Hepatocyte (in vitro differentiated cells): Measurements from ENCODE around the gene SDHA. TPM values are rescaled to one million over a fixed set of nuclear protein-coding genes. Genes with fewer than 3 reads are reported as not detected.
"Not testable (repeated sequence)": the region's sequence is repeated elsewhere in the genome, so short reads cannot be mapped to it uniquely, and the experiment has no call there.

Source experiments
- DNase-seq: peaks from one replicate; pipeline ENCODE4 v3.0.0-alpha.2; 2016; ENCODE audit warnings: low spot score
- H2AFZ ChIP-seq: fragments of 200-600 bp; sonication (generic); 2 replicates; pipeline ENCODE4 v1.6.0; 2016; ENCODE audit warnings: antibody characterized with exemption, mild to moderate bottlenecking
- H3K27ac ChIP-seq: fragments of 200-600 bp; sonication (generic); 2 replicates; pipeline ENCODE4 v1.5.1; 2016; ENCODE audit warnings: mild to moderate bottlenecking
- H3K27me3 ChIP-seq: fragments of 200-600 bp; sonication (generic); 2 replicates; pipeline ENCODE4 v1.6.1; 2016
- H3K36me3 ChIP-seq: fragments of 200-600 bp; sonication (generic); replicated peaks from 2 replicates; pipeline ENCODE4 v1.5.1; 2016; ENCODE audit warnings: low read depth; ENCODE audit not compliant: insufficient read depth
- H3K4me1 ChIP-seq: fragments of 200-600 bp; sonication (generic); 2 replicates; pipeline ENCODE4 v1.5.1; 2016; ENCODE audit warnings: mild to moderate bottlenecking, moderate library complexity; ENCODE audit not compliant: insufficient read depth
- H3K4me2 ChIP-seq: fragments of 200-600 bp; sonication (generic); 2 replicates; pipeline ENCODE4 v1.6.0; 2016
- H3K4me3 ChIP-seq: fragments of 200-600 bp; sonication (generic); 2 replicates; pipeline ENCODE4 v1.5.1; 2016; ENCODE audit warnings: mild to moderate bottlenecking
- H3K79me2 ChIP-seq: fragments of 200-600 bp; sonication (generic); 2 replicates; pipeline ENCODE4 v1.6.0; 2017; ENCODE audit warnings: mild to moderate bottlenecking
- H3K9me2 ChIP-seq: fragments of 200-600 bp; sonication (generic); replicated peaks from 2 replicates; pipeline ENCODE4 v1.6.0; 2017; ENCODE audit warnings: mild to moderate bottlenecking; ENCODE audit not compliant: insufficient read depth
- H3K9me3 ChIP-seq: fragments of 200-600 bp; sonication (generic); 2 replicates; pipeline ENCODE4 v1.5.1; 2016; ENCODE audit warnings: low read depth, mild to moderate bottlenecking
- H4K20me1 ChIP-seq: fragments of 200-600 bp; sonication (generic); 2 replicates; pipeline ENCODE4 v1.6.0; 2016; ENCODE audit warnings: mild to moderate bottlenecking; ENCODE audit not compliant: insufficient read depth, poor library complexity, severe bottlenecking
- CTCF ChIP-seq: fragments of 200-600 bp; sonication (generic); IDR thresholded peaks from 2 replicates; pipeline ENCODE4 v1.5.1; 2016; ENCODE audit warnings: antibody characterized with exemption, mild to moderate bottlenecking; ENCODE audit not compliant: poor library complexity
- EZH2 ChIP-seq: fragments of 200-600 bp; sonication (generic); IDR thresholded peaks from 2 replicates; pipeline ENCODE4 v1.6.1; 2016; ENCODE audit warnings: antibody characterized with exemption, mild to moderate bottlenecking, borderline replicate concordance
- EZH2phosphoT487 ChIP-seq: fragments of 200-600 bp; sonication (generic); IDR thresholded peaks from one replicate; pipeline ENCODE4 v1.6.1; 2018; ENCODE audit warnings: antibody characterized with exemption, mild to moderate bottlenecking, low read depth, moderate library complexity; ENCODE audit not compliant: unreplicated experiment, severe bottlenecking
- WGBS: methylation state at CpG from one replicate; pipeline ENCODE4 v1.1.6; 2016; ENCODE audit warnings: low lambda C conversion rate; ENCODE audit errors: missing lambda C conversion rate; 5-methylcytosine and 5-hydroxymethylcytosine counted together
- polyA plus RNA-seq: library from polyadenylated mRNA; unstranded; fragments of >200 nt; fragmentation: Nextera tagmentation; extraction: Ambion mirVana; gene quantifications from 2 replicates; pipeline ENCODE4 v1.2.1, GENCODE V29; 2016
- total RNA-seq: library from RNA; depleted of rRNA; stranded (reverse); fragments of >200 nt; gene quantifications from 2 replicates; pipeline ENCODE4 v1.2.3, GENCODE V29; 2014

The SDHA gene
- total and polyA plus RNA-seq, 2 experiments from 2014 or later = 102 to 159 TPM

- H3K4me2 ChIP-seq = no peak overlapping the region
- no peaks in the 10 kb centered on the region for H3K9me3 ChIP-seq
- no peak for DNase-seq
- no peak overlapping the region for H2AFZ ChIP-seq
- H3K9me2 ChIP-seq = no peaks in the 10 kb centered on the region
- peaks cover 38% of the 10 kb centered on the region for H4K20me1 ChIP-seq
- peaks cover 87% of the 10 kb centered on the region for H3K79me2 ChIP-seq
- TF ChIP-seq EZH2 (no peak), CTCF (no peak), EZH2phosphoT487 (no peak)
- H3K4me1 ChIP-seq = peaks cover under 1% of the 10 kb centered on the region
- 98% methylated on average over 8 of the region's 9 CpGs for WGBS
- H3K27me3 ChIP-seq = no peaks in the 10 kb centered on the region
- no peaks in the 10 kb centered on the region for H3K36me3 ChIP-seq
- H3K4me3 ChIP-seq = no peak overlapping the region
- no peak overlapping the region for H3K27ac ChIP-seq
Observed at GRCh38 chr5:278646-279045, 60.5 kb downstream of the SDHA start.

DNA sequence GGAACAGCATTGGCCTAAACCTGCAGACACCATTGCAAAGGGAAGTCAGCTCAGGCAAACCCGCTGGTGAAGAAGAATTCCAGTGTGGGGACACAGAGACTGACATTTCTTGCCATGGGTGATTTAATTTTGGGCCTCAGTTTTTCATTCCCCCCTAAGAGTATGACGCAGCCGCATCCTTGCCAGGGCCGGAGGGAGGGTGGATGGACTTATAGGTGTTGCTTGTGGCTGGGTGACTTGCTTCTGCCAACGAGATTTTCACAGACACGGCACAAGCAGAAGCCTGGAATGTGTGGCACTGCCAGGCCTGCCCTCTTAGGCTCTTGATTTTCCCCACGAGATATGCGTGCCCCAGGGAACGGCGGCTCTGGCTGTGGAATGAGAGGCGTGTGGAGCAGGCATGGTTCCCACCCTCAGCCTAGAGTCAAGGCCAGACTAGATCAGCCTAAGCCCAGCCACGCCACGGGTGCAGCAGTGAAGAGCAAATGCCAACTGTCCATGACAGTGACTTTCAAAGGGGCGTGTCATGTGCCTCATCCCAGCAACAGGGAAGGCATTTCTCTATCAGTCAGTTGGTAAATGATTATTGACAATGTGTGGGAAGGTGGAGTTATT is 61.0 kb downstream of the SDHA start:
- H3K9me3 ChIP-seq, H3K4me3 ChIP-seq, H3K27me3 ChIP-seq, H3K9me2 ChIP-seq, H3K4me2 ChIP-seq, H3K27ac ChIP-seq, DNase-seq, H2AFZ ChIP-seq, H3K36me3 ChIP-seq, H3K4me1 ChIP-seq: not testable (repeated sequence)
- Histone ChIP-seq H3K79me2 (peaks cover 87% of the 10 kb centered on the region), H4K20me1 (peaks cover 38% of the 10 kb centered on the region)
- 86% methylated on average over 14 of the region's 14 CpGs for WGBS

GRCh38 chr5:285991-286557 is 68.0 kb downstream of the SDHA start:
- no peaks in the 10 kb centered on the region for H3K9me3 ChIP-seq
- H4K20me1 ChIP-seq = peaks cover 43% of the 10 kb centered on the region
- no peaks in the 10 kb centered on the region for H3K27me3 ChIP-seq
- TF ChIP-seq EZH2 (no peak), EZH2phosphoT487 (no peak), CTCF (no peak)
- no peak overlapping the region for H3K4me2 ChIP-seq
- WGBS = 93% methylated on average over 14 of the region's 14 CpGs
- no peak for DNase-seq
- no peaks in the 10 kb centered on the region for H3K36me3 ChIP-seq
- no peaks in the 10 kb centered on the region for H3K9me2 ChIP-seq
- no peak overlapping the region for H3K4me3 ChIP-seq
- H3K27ac ChIP-seq = no peak overlapping the region
- H2AFZ ChIP-seq = no peak overlapping the region
- H3K79me2 ChIP-seq = peaks cover 63% of the 10 kb centered on the region
- H3K4me1 ChIP-seq = no peaks in the 10 kb centered on the region

DNA sequence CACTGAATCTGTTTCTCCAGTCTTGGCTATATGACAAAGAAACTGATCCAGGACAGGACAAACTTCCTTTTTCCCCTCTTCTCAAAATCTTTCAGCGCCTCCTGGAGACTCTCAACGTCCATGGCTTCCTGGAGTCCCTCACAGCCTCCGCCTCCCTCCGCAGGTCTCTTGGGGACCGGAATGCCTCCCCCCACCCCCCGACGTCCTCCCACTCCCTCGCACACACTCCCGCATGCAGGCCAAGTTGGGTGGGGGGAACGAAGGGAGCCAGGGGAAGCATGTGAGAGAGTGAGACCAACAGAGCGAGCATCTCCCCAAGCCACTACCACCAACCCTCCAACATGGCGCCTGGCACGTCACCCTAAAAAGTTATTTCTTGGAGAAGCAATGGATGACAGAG is 72.1 kb downstream of the SDHA start:
- peaks cover 41% of the 10 kb centered on the region for H3K79me2 ChIP-seq
- not testable (repeated sequence) for H3K27me3 ChIP-seq, H3K4me2 ChIP-seq, H3K9me2 ChIP-seq, H3K9me3 ChIP-seq, H3K4me3 ChIP-seq, H3K4me1 ChIP-seq, DNase-seq, H3K27ac ChIP-seq, H2AFZ ChIP-seq, H3K36me3 ChIP-seq
- 93% methylated on average over 13 of the region's 13 CpGs for WGBS
- peaks cover 19% of the 10 kb centered on the region for H4K20me1 ChIP-seq

- H3K9me2 ChIP-seq, H3K36me3 ChIP-seq, H2AFZ ChIP-seq, H3K4me1 ChIP-seq, H3K4me2 ChIP-seq, H4K20me1 ChIP-seq, DNase-seq, H3K27me3 ChIP-seq, H3K9me3 ChIP-seq, H3K4me3 ChIP-seq, H3K27ac ChIP-seq: not testable (repeated sequence)
- peaks cover 31% of the 10 kb centered on the region for H3K79me2 ChIP-seq
- WGBS = 99% methylated on average over 10 of the region's 10 CpGs
Observed at GRCh38 chr5:291345-291744, 73.2 kb downstream of the SDHA start.

DNA sequence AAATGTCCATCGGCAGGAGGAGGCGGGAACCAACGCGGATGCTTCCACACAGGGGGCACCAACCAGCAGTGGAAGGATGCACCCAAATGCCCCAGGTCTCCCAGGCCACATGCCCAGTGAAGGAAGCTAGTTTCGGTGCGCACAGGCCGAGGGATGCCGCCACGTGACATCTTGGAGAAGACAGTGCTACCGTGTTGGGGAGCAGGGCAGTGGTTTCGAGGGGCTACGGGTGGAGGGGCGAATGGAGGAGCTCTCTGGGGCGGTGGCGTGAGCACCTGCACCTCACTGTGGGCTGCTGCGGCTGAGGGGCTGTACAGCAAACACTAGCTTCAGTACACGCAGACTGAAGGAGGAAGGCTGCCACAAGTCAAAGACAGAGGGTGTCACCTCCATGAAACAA is 76.7 kb downstream of the SDHA start:
- peaks cover 25% of the 10 kb centered on the region for H3K79me2 ChIP-seq
- H3K4me3 ChIP-seq, H4K20me1 ChIP-seq, H3K4me2 ChIP-seq, H3K4me1 ChIP-seq, H3K36me3 ChIP-seq, DNase-seq, H2AFZ ChIP-seq, H3K27ac ChIP-seq, H3K27me3 ChIP-seq, H3K9me3 ChIP-seq, H3K9me2 ChIP-seq: not testable (repeated sequence)
- WGBS = 97% methylated on average over 17 of the region's 17 CpGs

GRCh38 chr5:296207-296606 is 78.1 kb downstream of the SDHA start:
- Histone ChIP-seq H4K20me1 (peaks cover 15% of the 10 kb centered on the region), H3K79me2 (peaks cover 24% of the 10 kb centered on the region)
- not testable (repeated sequence) for DNase-seq, H3K27ac ChIP-seq, H3K9me2 ChIP-seq, H3K4me1 ChIP-seq, H3K9me3 ChIP-seq, H2AFZ ChIP-seq, H3K36me3 ChIP-seq, H3K4me3 ChIP-seq, H3K4me2 ChIP-seq, H3K27me3 ChIP-seq
- WGBS = 88% methylated on average over 10 of the region's 10 CpGs
